Liver (tissue), 9 donors: ENCODE data around the gene UPK3A. TPM values are rescaled to one million over a fixed set of nuclear protein-coding genes. Genes with fewer than 3 reads are reported as not detected.

ENCODE experiments used
- DNase-seq: peaks from one replicate; pipeline ENCODE4 v3.0.0-alpha.2; 2017; ENCODE audit warnings: low spot score
- H3K27ac ChIP-seq, 2 donors: one replicate each; pipeline ENCODE4 v1.7.0; 2013; ENCODE audit warnings: inconsistent platforms in 2 of 2, low read length in 2 of 2, control low read depth in 1 of 2, low read depth in 1 of 2, mild to moderate bottlenecking in 1 of 2
- H3K27me3 ChIP-seq, 4 donors: one replicate each; pipeline versions ENCODE4 v1.6.1 to v1.7.0; 2013; ENCODE audit warnings: low read length in 3 of 4, inconsistent platforms in 1 of 4, mild to moderate bottlenecking in 1 of 4, moderate library complexity in 1 of 4; ENCODE audit not compliant: control insufficient read depth in 4 of 4, insufficient read depth in 4 of 4
- H3K36me3 ChIP-seq, 4 donors: one replicate each; pipeline versions ENCODE4 v1.6.1 to v1.7.0; 2013; ENCODE audit warnings: low read length in 3 of 4, mild to moderate bottlenecking in 3 of 4, low read depth in 1 of 4, moderate library complexity in 1 of 4; ENCODE audit not compliant: control insufficient read depth in 4 of 4, insufficient read depth in 3 of 4
- H3K4me1 ChIP-seq, 4 donors: one replicate each; pipeline versions ENCODE4 v1.6.1 to v1.7.0; 2013; ENCODE audit warnings: low read length in 3 of 4, mild to moderate bottlenecking in 3 of 4, moderate library complexity in 1 of 4; ENCODE audit not compliant: control insufficient read depth in 4 of 4, insufficient read depth in 4 of 4
- H3K4me3 ChIP-seq, 3 donors: one replicate each; pipeline versions ENCODE4 v1.6.1 to v1.7.0; 2013; ENCODE audit warnings: low read length in 3 of 3, control low read depth in 1 of 3, low read depth in 1 of 3, mild to moderate bottlenecking in 1 of 3
- H3K9ac ChIP-seq, 2 donors: one replicate each; pipeline ENCODE4 v1.7.0; 2013; ENCODE audit warnings: low read length in 2 of 2, mild to moderate bottlenecking in 2 of 2, moderate library complexity in 2 of 2, control low read depth in 1 of 2, low read depth in 1 of 2
- H3K9me3 ChIP-seq, 4 donors: one replicate each; pipeline versions ENCODE4 v1.6.1 to v1.7.0; 2013; ENCODE audit warnings: low read length in 3 of 4; ENCODE audit not compliant: control insufficient read depth in 4 of 4
- EGR1 ChIP-seq, 2 donors: IDR thresholded peaks; 2 replicates each; pipeline ENCODE4 v1.6.1; 2016 to 2018; ENCODE audit warnings: antibody characterized with exemption in 2 of 2, low read depth in 2 of 2
- GABPA ChIP-seq, 2 donors: IDR thresholded peaks in 1 of 2; conservative IDR thresholded peaks in 1 of 2; 2 replicates each; pipeline ENCODE4 v1.6.1; 2016; ENCODE audit warnings: antibody characterized with exemption in 2 of 2, mild to moderate bottlenecking in 1 of 2, moderate library complexity in 1 of 2
- HNF4A ChIP-seq, 2 donors: conservative IDR thresholded peaks; 2 replicates each; pipeline ENCODE4 v1.6.1; 2016; ENCODE audit warnings: antibody characterized with exemption in 2 of 2, mild to moderate bottlenecking in 2 of 2
- HNF4G ChIP-seq: IDR thresholded peaks from 2 replicates; pipeline ENCODE4 v1.6.1; 2016; ENCODE audit warnings: antibody characterized with exemption
- JUND ChIP-seq, 2 donors: IDR thresholded peaks; 2 replicates each; pipeline ENCODE4 v1.6.1; 2016; ENCODE audit warnings: antibody characterized with exemption in 2 of 2
- MAX ChIP-seq: IDR thresholded peaks from 2 replicates; pipeline ENCODE4 v1.6.1; 2016; ENCODE audit warnings: antibody characterized with exemption
- NR2F2 ChIP-seq: IDR thresholded peaks from 2 replicates; pipeline ENCODE4 v1.6.1; 2016; ENCODE audit warnings: antibody characterized with exemption
- REST ChIP-seq: IDR thresholded peaks from 2 replicates; pipeline ENCODE4 v1.6.1; 2016; ENCODE audit warnings: antibody characterized with exemption, mild to moderate bottlenecking
- RXRA ChIP-seq, 2 donors: IDR thresholded peaks; 2 replicates each; pipeline ENCODE4 v1.6.1; 2017 to 2018; ENCODE audit warnings: antibody characterized with exemption in 2 of 2, mild to moderate bottlenecking in 1 of 2
- YY1 ChIP-seq: IDR thresholded peaks from 2 replicates; pipeline ENCODE4 v1.6.1; 2016; ENCODE audit warnings: antibody characterized with exemption, mild to moderate bottlenecking
- WGBS: extraction: QIAGEN DNeasy Blood & Tissue Kit; methylation state at CpG from one replicate; pipeline ENCODE4 v1.1.7; 2013; 5-methylcytosine and 5-hydroxymethylcytosine counted together
- polyA plus RNA-seq, 2 donors: library from polyadenylated mRNA; stranded (reverse) in 1 of 2; unstranded in 1 of 2; fragments of 200-250 nt in 1 of 2; fragments of >200 nt in 1 of 2; fragmentation: Nextera tagmentation in 1 of 2; extraction: Ambion mirVana in 1 of 2; gene quantifications; one replicate each; pipeline versions ENCODE4 v1.2.1 to v1.2.3, GENCODE V29; 2013 to 2015
- total RNA-seq, 2 donors: library from RNA; depleted of rRNA; stranded (reverse); fragments of >200 nt; gene quantifications; one replicate each; pipeline ENCODE4 v1.2.3, GENCODE V29; 2014
- TF ChIP-seq, protein P1 (sequence below): IDR thresholded peaks from 2 replicates; pipeline ENCODE4 v1.6.1; 2016; ENCODE audit warnings: antibody characterized with exemption
- TF ChIP-seq, protein P2 (sequence below): IDR thresholded peaks from 2 replicates; pipeline ENCODE4 v1.6.1; 2016; ENCODE audit warnings: antibody characterized with exemption
- donor health status: healthy.
- donor health status: healthy.
- donor health status: healthy.
- donor health status: healthy.
- donor health status: healthy.

UPK3A gene
- total and polyA plus RNA-seq, 4 donors = 0.42 TPM; not detected in 3

DNA sequence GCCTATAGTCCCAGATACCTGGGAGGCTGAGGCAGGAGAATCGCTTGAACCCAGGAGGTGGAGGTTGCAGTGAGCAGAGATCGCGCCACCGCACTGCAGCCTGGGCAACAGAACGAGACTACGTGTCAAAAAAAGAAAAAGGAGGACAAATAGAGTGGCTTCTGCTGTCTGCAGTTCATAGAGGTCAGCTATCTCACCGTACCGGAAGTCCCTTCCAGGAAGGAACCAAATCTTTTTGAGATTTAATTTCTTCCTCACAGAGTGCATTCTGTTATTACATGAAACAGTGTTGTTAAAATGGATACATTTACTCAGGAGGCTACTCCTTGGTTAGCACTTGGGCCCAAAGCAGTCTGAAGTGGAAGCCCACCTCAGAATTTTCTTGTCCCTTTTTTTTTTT is 58.4 kb downstream of the UPK3A start:
- no peak for DNase-seq
- Histone ChIP-seq H3K4me3 (no peak overlapping the region), H3K4me1 (no peaks in the 10 kb centered on the region), H3K27me3 (no peaks in the 10 kb centered on the region), H3K27ac (no peak overlapping the region), H3K9me3 (no peaks in the 10 kb centered on the region), H3K9ac (no peak overlapping the region), H3K36me3 (peaks cover 0 to 19% (median 4%) of the 10 kb centered on the region in 4 donors)
- TF ChIP-seq, protein P1, sequence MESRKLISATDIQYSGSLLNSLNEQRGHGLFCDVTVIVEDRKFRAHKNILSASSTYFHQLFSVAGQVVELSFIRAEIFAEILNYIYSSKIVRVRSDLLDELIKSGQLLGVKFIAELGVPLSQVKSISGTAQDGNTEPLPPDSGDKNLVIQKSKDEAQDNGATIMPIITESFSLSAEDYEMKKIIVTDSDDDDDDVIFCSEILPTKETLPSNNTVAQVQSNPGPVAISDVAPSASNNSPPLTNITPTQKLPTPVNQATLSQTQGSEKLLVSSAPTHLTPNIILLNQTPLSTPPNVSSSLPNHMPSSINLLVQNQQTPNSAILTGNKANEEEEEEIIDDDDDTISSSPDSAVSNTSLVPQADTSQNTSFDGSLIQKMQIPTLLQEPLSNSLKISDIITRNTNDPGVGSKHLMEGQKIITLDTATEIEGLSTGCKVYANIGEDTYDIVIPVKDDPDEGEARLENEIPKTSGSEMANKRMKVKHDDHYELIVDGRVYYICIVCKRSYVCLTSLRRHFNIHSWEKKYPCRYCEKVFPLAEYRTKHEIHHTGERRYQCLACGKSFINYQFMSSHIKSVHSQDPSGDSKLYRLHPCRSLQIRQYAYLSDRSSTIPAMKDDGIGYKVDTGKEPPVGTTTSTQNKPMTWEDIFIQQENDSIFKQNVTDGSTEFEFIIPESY = no peak
- TF ChIP-seq, protein P2, sequence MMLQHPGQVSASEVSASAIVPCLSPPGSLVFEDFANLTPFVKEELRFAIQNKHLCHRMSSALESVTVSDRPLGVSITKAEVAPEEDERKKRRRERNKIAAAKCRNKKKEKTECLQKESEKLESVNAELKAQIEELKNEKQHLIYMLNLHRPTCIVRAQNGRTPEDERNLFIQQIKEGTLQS = no peak
- TF ChIP-seq YY1 (no peak), EGR1 (IDR thresholded peaks at IDR 0.05; ENCODE audit: low read depth in 2 of 2) (no peak), MAX (no peak), RXRA (IDR thresholded peaks at IDR 0.05) (no peak), NR2F2 (peak; percentile 77)
- 83% methylated on average over 8 of the region's 8 CpGs for WGBS

GRCh38 chr22:45344334-45344733 is 59.6 kb downstream of the UPK3A start:
- TF ChIP-seq REST (no peak), NR2F2 (no peak), YY1 (no peak), EGR1 (IDR thresholded peaks at IDR 0.05; ENCODE audit: low read depth in 2 of 2) (no peak), JUND (IDR thresholded peaks at IDR 0.05) (no peak), HNF4G (no peak), RXRA (IDR thresholded peaks at IDR 0.05) (no peak), GABPA (IDR thresholded peaks at IDR 0.05 in 1 of 2, conservative IDR thresholded peaks at IDR 0.05 in 1 of 2) (no peak), HNF4A (conservative IDR thresholded peaks at IDR 0.05) (no peak), MAX (no peak)
- TF ChIP-seq, protein P2 = no peak
- TF ChIP-seq, protein P1 = no peak
- peaks cover 0 to 19% (median 4%) of the 10 kb centered on the region in 4 donors for H3K36me3 ChIP-seq
- DNase-seq = no peak
- H3K9me3 ChIP-seq = no peaks in the 10 kb centered on the region
- H3K4me3 ChIP-seq = no peak overlapping the region
- no peaks in the 10 kb centered on the region for H3K27me3 ChIP-seq
- H3K27ac ChIP-seq = no peak overlapping the region
- WGBS = 86% methylated on average over 5 of the region's 5 CpGs
- no peak overlapping the region for H3K9ac ChIP-seq
- H3K4me1 ChIP-seq = no peaks in the 10 kb centered on the region

Other genes with a start within 250 kb of the UPK3A start
- gene NUP50, start 121.0 kb upstream of the UPK3A start, total RNA-seq = 10 to 100 TPM; 32.7 to 48.2 TPM
- 10 to 100 TPM in 1 of 2 donors, 1 to 10 TPM in 1; 8.7 to 17.0 TPM for gene NUP50, start 121.0 kb upstream of the UPK3A start, polyA plus RNA-seq
- gene KIAA0930, start 44.1 kb upstream of the UPK3A start, total RNA-seq = 10 to 100 TPM; 14.9 to 20.4 TPM
- 10 to 100 TPM in 1 of 2 donors, 1 to 10 TPM in 1; 6.1 to 30.0 TPM for gene KIAA0930, start 44.1 kb upstream of the UPK3A start, polyA plus RNA-seq
- gene FAM118A, start 25.0 kb downstream of the UPK3A start, total RNA-seq = 10 to 100 TPM in 1 of 2 donors, 1 to 10 TPM in 1; 4.7 to 36.0 TPM
- 1 to 10 TPM; 4.9 to 6.3 TPM for gene FAM118A, start 25.0 kb downstream of the UPK3A start, polyA plus RNA-seq
- gene SMC1B, start 128.7 kb downstream of the UPK3A start, total RNA-seq = under 1 TPM in 1 of 2 donors, not detected in 1; 0.05 TPM
- gene SMC1B, start 128.7 kb downstream of the UPK3A start, polyA plus RNA-seq = under 1 TPM in 1 of 2 donors, not detected in 1; 0.02 TPM
- 1 to 10 TPM in 1 of 2 donors, not detected in 1; 1.5 TPM for gene RIBC2, start 128.7 kb downstream of the UPK3A start, total RNA-seq
- gene RIBC2, start 128.7 kb downstream of the UPK3A start, polyA plus RNA-seq = under 1 TPM in 1 of 2 donors, not detected in 1; 0.25 TPM
- gene FBLN1, start 217.9 kb downstream of the UPK3A start, total RNA-seq = 1 to 10 TPM; 4.3 to 8.3 TPM
- gene FBLN1, start 217.9 kb downstream of the UPK3A start, polyA plus RNA-seq = 1 to 10 TPM; 2.2 to 9.3 TPM